AG08396 (cell line): ENCODE measurements around the gene PLCB4.
A peak's percentile ranks its signal among the peaks of the same experiment; 100 is the strongest.

Experiments
- DNase-seq: peaks from one replicate; pipeline ENCODE4 v3.0.0; 2012; ENCODE audit warnings: low spot score, mixed read lengths

The PLCB4 gene

GRCh38 chr20:9223296-9223695 is 154.4 kb downstream of the PLCB4 start:
- no peak for DNase-seq

- DNase-seq: no peak
Measured at GRCh38 chr20:9225879-9226278, 157.0 kb downstream of the PLCB4 start.

DNA sequence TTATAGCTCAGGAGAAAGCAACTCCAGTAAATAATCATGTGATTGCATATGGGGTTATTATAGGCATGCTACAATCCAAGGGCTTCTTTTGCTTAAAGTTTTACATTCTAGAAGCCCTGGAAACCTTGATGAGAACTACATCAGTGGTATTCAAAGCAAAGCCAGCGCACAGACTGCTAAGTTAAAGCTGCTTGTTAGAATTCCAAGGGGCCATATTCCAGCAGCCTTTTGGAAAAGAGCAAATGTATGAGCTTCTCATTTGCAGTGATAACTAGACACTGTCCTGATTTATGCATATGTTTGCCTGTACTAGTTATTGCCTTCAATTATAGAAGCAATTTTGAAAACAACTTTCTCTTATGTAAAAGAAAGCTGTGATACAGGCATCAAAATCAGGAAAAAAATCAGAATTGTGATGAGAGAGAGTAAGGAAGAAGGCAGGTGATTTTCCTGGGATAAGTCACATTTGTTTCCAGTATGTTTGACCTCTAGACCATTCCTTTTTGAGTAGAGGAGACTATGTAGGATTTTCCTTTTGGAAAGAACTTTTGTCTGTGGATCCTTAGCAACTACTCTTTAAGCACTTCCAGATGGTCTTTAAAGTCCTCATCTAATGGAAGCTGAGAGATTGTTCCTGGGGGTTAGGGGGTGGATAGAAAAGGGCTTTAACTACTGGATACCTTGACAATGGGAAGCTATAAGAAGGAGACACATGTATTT is 159.2 kb downstream of the PLCB4 start:
- DNase-seq: no peak

DNA sequence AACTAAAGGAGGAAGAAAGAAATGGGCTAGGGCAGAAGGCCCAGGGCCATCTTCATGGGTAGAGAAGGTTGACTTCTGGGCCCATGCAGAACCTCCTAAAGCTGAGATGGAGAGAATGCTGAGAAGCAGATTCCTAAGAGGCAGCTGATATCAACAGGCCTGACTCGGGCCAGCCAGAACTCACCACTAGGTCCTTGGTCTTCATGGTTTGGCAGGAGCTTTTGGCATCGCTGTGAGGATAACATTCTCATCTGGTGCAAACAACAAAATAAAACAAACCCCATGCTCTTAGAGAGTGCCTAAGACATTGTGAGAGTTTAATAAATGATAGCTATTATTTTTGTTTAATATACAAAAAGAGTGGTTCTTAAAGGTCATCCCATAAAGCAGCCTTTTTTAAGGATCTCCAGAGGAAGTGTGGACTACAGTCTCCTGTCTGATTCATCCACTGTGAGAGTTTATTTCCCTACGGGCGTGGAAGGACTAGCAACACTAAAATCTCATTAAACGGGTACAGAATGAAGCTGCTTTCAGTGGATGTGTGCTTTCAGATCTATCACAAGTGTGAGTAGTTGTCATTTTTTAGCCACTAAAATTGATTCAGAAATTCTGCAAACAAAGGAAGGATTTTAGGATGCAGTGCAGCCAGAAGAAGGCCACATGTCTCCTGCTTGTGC is 160.0 kb downstream of the PLCB4 start:
- DNase-seq: no peak

DNA sequence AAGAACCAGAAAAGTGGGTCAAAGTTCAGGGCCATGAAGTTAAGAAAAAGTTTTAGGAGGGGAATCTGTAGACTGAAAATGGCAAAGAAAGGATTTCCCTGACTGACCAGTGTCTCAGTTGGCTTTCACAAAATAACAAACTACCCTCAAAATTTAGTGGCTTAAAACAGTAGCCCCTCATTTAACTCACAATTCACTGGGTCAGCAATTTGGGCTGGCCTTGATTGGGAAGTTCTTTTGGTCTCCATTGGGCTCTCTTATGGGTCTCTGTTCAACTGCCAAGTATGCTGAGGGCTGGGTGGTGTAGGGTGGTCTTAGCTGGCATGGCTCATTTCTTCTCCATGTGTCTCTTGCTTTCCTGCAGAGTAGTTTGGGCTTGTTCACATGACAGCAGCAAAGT is 161.5 kb downstream of the PLCB4 start:
- no peak for DNase-seq

GRCh38 chr20:9233804-9234203 is 164.9 kb downstream of the PLCB4 start:
- no peak for DNase-seq

DNA sequence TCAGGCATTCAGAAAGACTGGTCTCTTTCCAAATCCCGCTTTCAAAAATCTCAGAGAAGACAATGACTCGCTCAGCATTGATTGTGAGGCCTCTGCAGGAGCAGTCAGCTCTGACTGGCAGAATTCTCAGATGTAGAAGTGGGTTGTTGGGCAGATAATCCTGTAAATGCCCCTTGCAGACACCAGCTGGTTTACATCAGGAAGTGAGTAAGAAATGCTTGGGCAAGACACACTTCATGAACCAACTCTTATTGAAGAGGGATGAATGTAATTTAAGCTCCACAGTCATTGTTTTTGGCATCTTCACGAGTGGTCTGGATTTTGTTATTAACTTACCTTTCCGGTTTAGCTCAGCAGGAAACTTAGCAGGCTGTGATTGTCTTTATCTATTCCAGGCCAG is 166.6 kb downstream of the PLCB4 start:
- DNase-seq: peak; percentile 15

- DNase-seq: no peak
Measured at GRCh38 chr20:9236458-9236857, 167.6 kb downstream of the PLCB4 start.

DNA sequence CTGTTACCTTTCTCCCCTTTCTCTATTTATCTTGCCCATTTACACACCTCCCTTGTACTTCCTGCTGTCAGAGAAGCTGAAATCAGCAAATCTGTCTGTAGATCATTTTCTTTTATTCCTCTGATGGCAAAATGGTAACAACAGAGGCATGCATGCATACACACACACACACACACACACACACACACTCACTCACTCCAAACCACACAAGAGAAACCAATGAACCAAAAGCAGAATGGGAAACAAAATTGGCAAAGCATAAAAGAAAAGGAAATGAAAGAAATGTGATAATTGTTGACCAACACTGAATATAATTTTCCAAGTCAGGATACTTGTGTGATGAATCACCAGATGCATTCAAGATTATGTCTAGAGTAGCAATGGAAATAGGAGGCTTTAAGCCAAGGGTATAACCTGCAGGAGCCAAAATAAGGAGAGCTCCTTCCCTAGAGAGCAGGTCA is 172.4 kb downstream of the PLCB4 start:
- peak; percentile 16 for DNase-seq

DNA sequence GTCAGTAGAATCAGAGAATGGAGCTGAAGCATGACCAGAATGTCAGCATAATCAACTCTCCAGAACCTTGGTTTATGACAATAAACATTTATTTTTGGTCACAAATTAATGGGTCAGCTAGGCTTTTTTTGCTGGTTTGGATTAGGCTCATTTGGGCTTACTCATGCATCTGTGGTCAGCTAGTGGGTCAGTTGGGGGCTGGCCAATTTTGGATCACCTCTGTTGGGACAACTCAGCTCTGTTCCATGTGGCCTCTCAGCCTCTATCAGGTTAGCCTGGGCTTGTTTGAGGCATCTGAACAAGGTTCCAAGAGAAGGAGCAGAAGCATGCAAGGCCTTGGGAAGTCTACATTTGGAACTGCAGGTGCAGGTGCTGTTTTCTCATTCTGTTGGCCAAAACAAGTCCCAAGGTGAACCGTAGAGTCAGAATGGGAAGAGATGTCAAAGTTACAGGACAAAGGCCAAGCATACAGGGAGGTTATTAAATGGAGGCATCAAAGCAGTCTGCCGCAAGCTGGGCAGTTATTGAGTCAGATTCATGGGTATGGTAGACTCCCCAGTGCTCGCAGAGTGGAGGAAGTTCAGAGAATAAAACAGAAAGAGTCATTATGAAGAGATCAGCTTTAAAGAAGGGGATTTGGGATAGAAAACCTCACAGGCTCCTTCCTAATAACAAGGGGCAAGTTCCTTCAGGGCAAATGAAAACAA is 173.0 kb downstream of the PLCB4 start:
- DNase-seq: peak; percentile 14

GRCh38 chr20:9243986-9244385 is 175.1 kb downstream of the PLCB4 start:
- DNase-seq: no peak

DNA sequence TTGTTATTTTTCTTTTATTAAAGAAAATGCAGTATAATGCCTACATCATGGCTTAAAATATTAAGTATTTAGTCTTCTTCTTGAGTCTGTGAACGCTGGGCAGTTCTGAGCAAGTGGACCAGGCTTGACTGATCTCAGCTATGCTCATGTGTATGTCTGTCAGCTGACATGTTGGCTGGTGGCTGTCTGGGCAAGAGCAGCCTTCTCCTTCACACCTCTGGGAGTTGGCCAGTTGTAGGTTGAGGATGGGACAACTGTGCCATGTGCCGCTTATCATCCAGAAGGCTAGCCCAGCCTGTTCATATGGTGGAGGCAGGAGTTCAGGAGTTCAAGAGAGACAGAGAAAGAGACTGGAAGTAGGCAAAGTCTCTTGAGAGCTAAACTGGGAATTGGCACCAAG is 175.9 kb downstream of the PLCB4 start:
- no peak for DNase-seq

DNA sequence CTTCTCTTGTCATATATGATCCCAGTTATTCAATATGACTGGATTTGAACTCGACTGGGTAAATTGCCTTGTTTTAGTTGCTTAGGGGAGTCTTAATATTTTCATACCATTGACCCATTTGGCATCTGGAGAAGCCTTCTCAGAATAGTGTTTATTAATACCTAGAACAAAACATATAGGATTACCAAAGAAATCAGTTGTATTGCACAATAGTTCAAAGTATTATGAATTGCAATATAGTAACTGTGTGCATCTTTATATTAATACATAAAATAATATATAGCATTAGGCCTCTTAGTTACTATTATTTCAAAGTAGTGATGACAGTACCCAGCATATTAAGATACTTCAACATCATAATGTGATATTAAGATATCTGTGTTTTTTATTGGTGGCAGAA is 177.8 kb downstream of the PLCB4 start:
- no peak for DNase-seq

DNA sequence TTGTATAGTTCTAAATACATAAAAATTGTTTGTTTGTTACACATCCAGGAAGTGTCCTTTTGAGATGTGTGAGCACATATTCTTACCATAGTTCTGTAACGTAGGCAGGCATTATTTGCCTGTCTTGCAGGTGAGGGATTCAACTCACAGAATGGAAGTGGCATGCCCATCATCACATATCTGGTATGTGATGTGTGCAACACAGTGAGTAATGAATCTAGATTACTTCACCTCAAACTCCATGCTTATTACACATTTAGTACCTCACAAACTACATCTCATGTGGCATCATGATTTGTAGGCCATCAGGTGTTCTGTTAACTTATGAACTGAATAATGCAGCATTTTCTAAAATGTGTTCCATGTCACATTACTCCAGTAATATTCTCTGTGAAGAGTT is 181.6 kb downstream of the PLCB4 start:
- DNase-seq: no peak

DNA sequence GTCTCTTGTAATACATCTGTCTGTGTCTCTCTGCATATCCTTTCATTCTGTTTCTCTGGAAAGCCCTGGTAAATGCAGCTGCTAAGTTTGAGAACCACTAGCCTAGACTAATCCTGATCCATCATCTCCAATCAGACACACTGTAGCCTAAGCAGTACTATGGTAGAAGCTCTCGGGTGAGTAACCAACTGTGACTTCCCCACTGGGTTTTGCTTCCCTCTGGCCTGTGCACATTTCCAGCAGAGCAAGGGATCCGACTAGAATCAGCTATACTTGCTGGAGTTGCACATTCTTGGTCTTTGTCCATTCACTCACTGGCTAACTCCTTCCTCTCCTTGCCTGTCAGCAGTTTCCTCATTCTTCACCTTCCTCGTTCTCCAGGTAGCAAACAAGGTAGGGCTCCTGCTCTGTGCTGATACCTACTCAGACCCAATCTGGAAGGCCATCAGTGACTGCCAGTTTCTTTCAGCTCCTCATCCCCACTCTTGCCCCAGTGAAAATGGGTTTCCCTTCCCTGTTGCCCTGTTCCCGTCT is 184.2 kb downstream of the PLCB4 start:
- DNase-seq: no peak

GRCh38 chr20:9255171-9255570 is 186.3 kb downstream of the PLCB4 start:
- no peak for DNase-seq

DNA sequence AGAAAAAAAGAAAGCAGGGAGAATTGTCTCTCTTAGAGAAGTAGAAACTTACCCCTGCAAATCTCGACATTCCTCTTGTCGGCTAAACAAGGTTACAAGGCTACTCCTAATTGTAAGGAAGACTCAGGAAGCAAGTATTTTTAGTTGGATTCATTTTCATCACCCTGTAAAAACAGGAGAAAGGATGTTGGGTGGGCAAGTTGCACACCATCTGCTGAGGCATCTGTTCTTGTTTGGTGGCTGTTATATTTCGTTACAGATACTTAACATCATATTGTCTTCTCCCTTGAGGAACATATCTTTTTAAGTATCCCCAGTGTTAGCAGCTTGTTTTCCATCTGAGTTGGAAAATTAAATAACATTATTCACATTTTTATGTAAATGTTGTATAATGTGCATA is 187.5 kb downstream of the PLCB4 start:
- no peak for DNase-seq

DNA sequence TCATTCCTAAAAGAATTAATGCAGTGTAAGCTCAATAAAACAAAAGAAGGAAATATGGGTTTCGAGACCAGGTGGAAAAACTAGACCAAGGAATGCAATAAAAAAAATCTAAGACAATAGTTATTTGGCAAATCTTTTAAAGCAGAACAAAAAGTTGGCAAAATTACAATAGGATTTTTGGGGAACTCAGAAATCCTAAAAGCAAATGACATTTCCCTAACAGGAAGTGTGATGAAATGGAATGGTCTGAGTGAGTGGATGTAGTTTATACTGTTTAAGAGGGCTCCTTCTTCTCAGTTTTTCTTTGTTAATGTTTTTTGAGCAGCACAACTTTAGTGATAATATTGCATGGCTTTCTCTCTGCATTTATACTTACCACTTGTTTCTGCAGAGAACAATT is 190.0 kb downstream of the PLCB4 start:
- no peak for DNase-seq

- DNase-seq: no peak
Measured at GRCh38 chr20:9260027-9260426, 191.1 kb downstream of the PLCB4 start.

DNA sequence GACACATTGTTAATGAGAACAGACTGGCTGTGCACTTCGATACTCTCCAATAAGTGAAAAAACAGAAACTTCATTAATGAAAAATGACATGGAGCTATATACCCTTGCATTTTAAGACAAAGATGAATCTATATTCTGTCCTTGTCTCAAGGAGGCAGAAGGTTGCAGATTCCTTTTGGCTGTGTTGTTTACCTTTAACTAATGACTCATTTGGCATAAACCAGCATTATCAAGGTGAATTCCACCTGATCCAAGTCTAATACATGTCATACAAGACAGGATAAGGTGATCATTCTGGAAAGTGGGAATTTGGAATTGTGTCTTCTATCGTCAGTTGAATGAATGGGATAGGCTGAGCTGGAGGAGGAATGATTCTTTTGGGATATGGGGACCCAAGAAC is 192.9 kb downstream of the PLCB4 start:
- no peak for DNase-seq

- DNase-seq: no peak
Measured at GRCh38 chr20:9262653-9263194, 193.8 kb downstream of the PLCB4 start.

DNA sequence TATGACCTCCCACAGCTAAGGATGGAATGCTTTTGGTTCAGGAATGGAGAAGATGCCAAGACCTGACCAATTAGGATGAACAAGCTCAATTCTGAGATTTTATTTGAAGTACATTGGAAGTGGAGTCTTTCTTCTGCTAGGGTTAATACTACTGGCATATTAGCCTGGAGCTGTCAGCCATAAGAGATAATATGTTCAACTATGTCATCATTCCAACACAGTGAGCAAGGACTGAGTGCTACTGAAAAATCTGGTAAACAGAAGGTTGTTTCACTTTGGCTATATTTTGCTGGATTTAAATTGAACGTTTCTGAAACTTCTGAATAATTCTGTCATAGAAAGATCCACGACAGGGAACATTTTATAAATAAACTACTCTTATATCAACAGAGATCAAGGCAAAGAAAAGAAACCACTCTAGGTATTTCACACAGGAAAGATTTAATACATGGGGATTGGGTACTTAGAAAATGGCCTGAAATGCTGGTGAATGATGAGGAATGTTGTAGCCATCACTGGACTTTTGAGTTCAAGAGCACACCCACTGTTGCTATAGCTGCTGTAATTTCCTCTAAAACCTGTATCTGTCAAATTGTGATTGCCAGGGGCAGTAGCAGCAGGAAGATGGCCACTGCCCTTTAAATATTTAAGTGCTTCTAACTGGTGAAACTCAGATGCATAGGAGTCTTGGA is 200.5 kb downstream of the PLCB4 start:
- DNase-seq: peak; percentile 18
